ENCODE measurements around the gene HARS1. TPM values are rescaled to one million over a fixed set of nuclear protein-coding genes. Genes with fewer than 3 reads are reported as not detected.
A peak's percentile ranks its signal among the peaks of the same experiment; 100 is the strongest.

The HARS1 gene
- total RNA-seq, 1 experiment from 2014 or later: 55.6 TPM

DNA sequence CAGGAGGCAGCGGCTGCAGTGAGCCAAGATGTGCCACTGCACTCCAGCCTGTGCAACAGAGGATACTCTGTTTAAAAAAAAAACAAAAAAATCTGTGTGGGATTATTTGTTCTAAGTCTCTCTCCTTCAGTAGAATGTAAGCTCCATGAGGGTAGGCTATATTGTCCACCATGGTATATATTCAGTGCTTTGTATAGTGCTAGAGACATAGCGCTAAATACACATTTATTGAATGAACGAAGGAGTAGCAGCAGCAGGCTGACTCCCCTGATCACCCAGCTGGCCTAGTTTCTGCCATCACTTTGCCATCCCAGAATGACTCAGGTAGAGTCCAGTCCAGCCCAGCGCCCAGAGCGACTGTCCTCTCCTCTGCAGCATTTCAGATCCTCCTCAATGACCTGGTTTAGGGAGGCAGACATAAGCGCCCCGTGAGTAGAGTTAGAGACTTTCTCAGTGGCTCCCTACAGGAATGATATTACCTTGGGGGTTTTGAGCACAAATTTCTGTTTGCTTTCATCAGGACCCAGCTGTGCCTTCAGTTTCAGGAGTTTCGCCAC lies 716 bp downstream of the HARS1 start:
- peaks cover 20% of the 10 kb centered on the region for H3K36me3 Mint-ChIP-seq
- peaks cover 14% of the 10 kb centered on the region for H3K4me1 Mint-ChIP-seq
- no peaks in the 10 kb centered on the region for H3K27me3 Mint-ChIP-seq (ENCODE audit: low read depth)
- no peaks in the 10 kb centered on the region for H3K9me3 Mint-ChIP-seq
- H3K4me3 Mint-ChIP-seq: peak overlapping the region; percentile 100
- ATAC-seq: no peak
- DNase-seq (ENCODE audit: low spot score): no peak
- ChIA-PET CTCF (interaction anchor here (0.9 to 1.7 kb wide), 10 partner anchors 10 to 451 kb away, joined by 3 to 10 read pairs (median 4); partner anchors contain the start of genes APBB3, EIF4EBP3, HBEGF and TMCO6), POLR2A (interaction anchor here (1.2 to 1.7 kb wide), 5 partner anchors 10 to 143 kb away, joined by 3 to 10 read pairs (median 5); partner anchors contain the start of genes EIF4EBP3, IK, NDUFA2 and ZMAT2)
- H3K27ac Mint-ChIP-seq: peak overlapping the region; percentile 98; the same call in 1 of the 2 replicates
- TF ChIP-seq TEAD1 (CRISPR knock-in tag; IDR thresholded peaks at IDR 0.05): no peak
- no peak for TF ChIP-seq SP1 (CRISPR knock-in tag; conservative IDR thresholded peaks at IDR 0.05)
- TF ChIP-seq, protein P1, sequence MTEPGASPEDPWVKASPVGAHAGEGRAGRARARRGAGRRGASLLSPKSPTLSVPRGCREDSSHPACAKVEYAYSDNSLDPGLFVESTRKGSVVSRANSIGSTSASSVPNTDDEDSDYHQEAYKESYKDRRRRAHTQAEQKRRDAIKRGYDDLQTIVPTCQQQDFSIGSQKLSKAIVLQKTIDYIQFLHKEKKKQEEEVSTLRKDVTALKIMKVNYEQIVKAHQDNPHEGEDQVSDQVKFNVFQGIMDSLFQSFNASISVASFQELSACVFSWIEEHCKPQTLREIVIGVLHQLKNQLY (CRISPR knock-in tag; IDR thresholded peaks at IDR 0.05): no peak
- TF ChIP-seq PRRX2 (CRISPR knock-in tag; IDR thresholded peaks at IDR 0.05): no peak
- no peak for TF ChIP-seq SMAD3 (CRISPR knock-in tag; IDR thresholded peaks at IDR 0.05; ENCODE audit: borderline replicate concordance)
- no peak for TF ChIP-seq ZNF671 (CRISPR knock-in tag; IDR thresholded peaks at IDR 0.05)
- no peak for TF ChIP-seq NR3C1 (CRISPR knock-in tag; conservative IDR thresholded peaks at IDR 0.05; ENCODE audit: low read depth)

DNA sequence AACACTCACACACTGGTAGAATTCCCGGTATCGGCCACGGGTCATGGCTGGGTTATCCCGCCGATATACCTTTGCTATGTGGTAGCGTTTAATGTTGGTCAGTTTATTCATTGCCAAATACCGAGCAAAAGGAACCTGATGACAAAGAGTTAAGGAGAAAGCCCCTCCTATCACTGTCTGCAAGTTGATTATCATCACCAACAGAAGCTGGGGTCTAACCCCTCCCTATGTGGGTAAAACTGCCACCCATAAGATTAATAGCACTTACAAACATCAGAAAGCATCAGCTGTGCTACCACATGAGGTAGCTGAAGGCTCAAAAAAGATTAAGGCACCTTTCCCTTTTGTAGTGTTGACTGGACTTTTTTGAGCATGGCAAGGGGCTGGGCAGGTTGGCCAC lies 12.2 kb downstream of the HARS1 start:
- Mint-ChIP-seq H3K9me3 (no peaks in the 10 kb centered on the region), H3K27me3 (ENCODE audit: low read depth) (no peaks in the 10 kb centered on the region), H3K4me3 (no peak overlapping the region), H3K4me1 (no peaks in the 10 kb centered on the region), H3K36me3 (peaks cover 38% of the 10 kb centered on the region), H3K27ac (no peak overlapping the region; the same call in 1 of the 2 replicates)
- CTCF ChIA-PET: no interaction called here
- no peak for DNase-seq (ENCODE audit: low spot score)
- POLR2A ChIA-PET: no interaction called here
- TF ChIP-seq ZNF121 (CRISPR knock-in tag; IDR thresholded peaks at IDR 0.05) (no peak), CBFB (CRISPR knock-in tag; IDR thresholded peaks at IDR 0.05; ENCODE audit: low read depth) (no peak), GRHL2 (CRISPR knock-in tag; IDR thresholded peaks at IDR 0.05; ENCODE audit: insufficient replicate concordance, severe bottlenecking) (no peak), ZNF671 (CRISPR knock-in tag; IDR thresholded peaks at IDR 0.05) (no peak)
- ATAC-seq: no peak

- peaks cover 43% of the 10 kb centered on the region for H3K36me3 Mint-ChIP-seq
- H3K27me3 Mint-ChIP-seq (ENCODE audit: low read depth): no peaks in the 10 kb centered on the region
- H3K4me1 Mint-ChIP-seq: no peaks in the 10 kb centered on the region
- ChIA-PET CTCF (no interaction called here), POLR2A (no interaction called here)
- ATAC-seq (no peak), DNase-seq (ENCODE audit: low spot score) (no peak)
- no peaks in the 10 kb centered on the region for H3K9me3 Mint-ChIP-seq
- H3K4me3 Mint-ChIP-seq: no peak overlapping the region
- no peak for TF ChIP-seq CTCF (IDR thresholded peaks at IDR 0.05)
- no peak for TF ChIP-seq GRHL2 (CRISPR knock-in tag; IDR thresholded peaks at IDR 0.05; ENCODE audit: insufficient replicate concordance, severe bottlenecking)
- TF ChIP-seq FOXK1 (CRISPR knock-in tag; IDR thresholded peaks at IDR 0.05): no peak
- TF ChIP-seq OVOL2 (CRISPR knock-in tag; IDR thresholded peaks at IDR 0.05; ENCODE audit: borderline replicate concordance): no peak
- TF ChIP-seq, protein P2, sequence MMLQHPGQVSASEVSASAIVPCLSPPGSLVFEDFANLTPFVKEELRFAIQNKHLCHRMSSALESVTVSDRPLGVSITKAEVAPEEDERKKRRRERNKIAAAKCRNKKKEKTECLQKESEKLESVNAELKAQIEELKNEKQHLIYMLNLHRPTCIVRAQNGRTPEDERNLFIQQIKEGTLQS (CRISPR knock-in tag; conservative IDR thresholded peaks at IDR 0.05): no peak
- no peak overlapping the region for H3K27ac Mint-ChIP-seq
Observed at GRCh38 chr5:140677947-140678346, 13.2 kb downstream of the HARS1 start.

DNA sequence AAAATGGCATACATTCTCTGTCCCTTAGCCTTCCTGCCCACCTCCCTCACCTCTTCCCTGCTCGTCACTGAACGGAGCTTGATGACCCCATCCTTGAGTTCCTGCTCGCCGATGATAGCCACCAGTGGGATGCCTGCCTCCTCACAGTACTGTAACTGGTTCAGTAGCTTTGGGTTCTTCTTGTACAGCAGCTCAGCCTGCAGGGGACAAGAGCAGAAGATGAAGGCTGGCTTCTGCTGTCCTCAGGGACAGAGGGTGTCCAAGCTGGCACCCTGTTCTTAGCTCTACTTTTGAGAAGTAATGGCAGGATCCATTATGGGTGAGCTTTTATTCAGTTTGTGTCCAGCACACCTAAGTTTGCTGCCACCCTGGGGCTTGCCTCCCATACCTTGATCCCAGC lies 16.5 kb downstream of the HARS1 start:
- TF ChIP-seq FOXK1 (CRISPR knock-in tag; IDR thresholded peaks at IDR 0.05): no peak
- TF ChIP-seq, protein P3, sequence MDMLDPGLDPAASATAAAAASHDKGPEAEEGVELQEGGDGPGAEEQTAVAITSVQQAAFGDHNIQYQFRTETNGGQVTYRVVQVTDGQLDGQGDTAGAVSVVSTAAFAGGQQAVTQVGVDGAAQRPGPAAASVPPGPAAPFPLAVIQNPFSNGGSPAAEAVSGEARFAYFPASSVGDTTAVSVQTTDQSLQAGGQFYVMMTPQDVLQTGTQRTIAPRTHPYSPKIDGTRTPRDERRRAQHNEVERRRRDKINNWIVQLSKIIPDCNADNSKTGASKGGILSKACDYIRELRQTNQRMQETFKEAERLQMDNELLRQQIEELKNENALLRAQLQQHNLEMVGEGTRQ (CRISPR knock-in tag; IDR thresholded peaks at IDR 0.05): no peak
- TF ChIP-seq, protein P4, sequence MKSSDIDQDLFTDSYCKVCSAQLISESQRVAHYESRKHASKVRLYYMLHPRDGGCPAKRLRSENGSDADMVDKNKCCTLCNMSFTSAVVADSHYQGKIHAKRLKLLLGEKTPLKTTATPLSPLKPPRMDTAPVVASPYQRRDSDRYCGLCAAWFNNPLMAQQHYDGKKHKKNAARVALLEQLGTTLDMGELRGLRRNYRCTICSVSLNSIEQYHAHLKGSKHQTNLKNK (CRISPR knock-in tag; IDR thresholded peaks at IDR 0.05): no peak
- no peak for TF ChIP-seq HMGA2 (CRISPR knock-in tag; IDR thresholded peaks at IDR 0.05)
- no peak for TF ChIP-seq TP53 (CRISPR knock-in tag; IDR thresholded peaks at IDR 0.05)
- TF ChIP-seq, protein P5, sequence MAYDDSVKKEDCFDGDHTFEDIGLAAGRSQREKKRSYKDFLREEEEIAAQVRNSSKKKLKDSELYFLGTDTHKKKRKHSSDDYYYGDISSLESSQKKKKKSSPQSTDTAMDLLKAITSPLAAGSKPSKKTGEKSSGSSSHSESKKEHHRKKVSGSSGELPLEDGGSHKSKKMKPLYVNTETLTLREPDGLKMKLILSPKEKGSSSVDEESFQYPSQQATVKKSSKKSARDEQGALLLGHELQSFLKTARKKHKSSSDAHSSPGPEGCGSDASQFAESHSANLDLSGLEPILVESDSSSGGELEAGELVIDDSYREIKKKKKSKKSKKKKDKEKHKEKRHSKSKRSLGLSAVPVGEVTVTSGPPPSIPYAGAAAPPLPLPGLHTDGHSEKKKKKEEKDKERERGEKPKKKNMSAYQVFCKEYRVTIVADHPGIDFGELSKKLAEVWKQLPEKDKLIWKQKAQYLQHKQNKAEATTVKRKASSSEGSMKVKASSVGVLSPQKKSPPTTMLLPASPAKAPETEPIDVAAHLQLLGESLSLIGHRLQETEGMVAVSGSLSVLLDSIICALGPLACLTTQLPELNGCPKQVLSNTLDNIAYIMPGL (CRISPR knock-in tag; IDR thresholded peaks at IDR 0.05): no peak
- TF ChIP-seq EMX1 (CRISPR knock-in tag; IDR thresholded peaks at IDR 0.05): no peak
- TF ChIP-seq SOX15 (CRISPR knock-in tag; IDR thresholded peaks at IDR 0.05): no peak
- TF ChIP-seq ZNF219 (CRISPR knock-in tag; IDR thresholded peaks at IDR 0.05; ENCODE audit: borderline replicate concordance): no peak
- no peak for TF ChIP-seq MYBL2 (CRISPR knock-in tag; IDR thresholded peaks at IDR 0.05)
- POLR2A ChIA-PET: no interaction called here
- H3K27me3 Mint-ChIP-seq (ENCODE audit: low read depth): no peaks in the 10 kb centered on the region
- ATAC-seq: no peak
- no peak overlapping the region for H3K4me3 Mint-ChIP-seq
- DNase-seq (ENCODE audit: low spot score): no peak
- H3K4me1 Mint-ChIP-seq: peaks cover 7% of the 10 kb centered on the region
- H3K36me3 Mint-ChIP-seq: peaks cover 44% of the 10 kb centered on the region
- CTCF ChIA-PET: interaction anchor here (1.0 kb wide), 1 partner anchor 110 kb away, joined by 3 read pairs; the partner anchor contains the start of genes APBB3 and SLC35A4
- H3K9me3 Mint-ChIP-seq: no peaks in the 10 kb centered on the region
- H3K27ac Mint-ChIP-seq: no peak overlapping the region
